Measurements from ENCODE around the gene MARCHF6. TPM values are rescaled to one million over a fixed set of nuclear protein-coding genes. Genes with fewer than 3 reads are reported as not detected.

The MARCHF6 gene
- total and polyA plus RNA-seq, 9 of the 15 experiments (the other 6 are each of a cell fraction or from before 2014, with no cell fraction given), result 74.1 to 456 (median 116) TPM

DNA sequence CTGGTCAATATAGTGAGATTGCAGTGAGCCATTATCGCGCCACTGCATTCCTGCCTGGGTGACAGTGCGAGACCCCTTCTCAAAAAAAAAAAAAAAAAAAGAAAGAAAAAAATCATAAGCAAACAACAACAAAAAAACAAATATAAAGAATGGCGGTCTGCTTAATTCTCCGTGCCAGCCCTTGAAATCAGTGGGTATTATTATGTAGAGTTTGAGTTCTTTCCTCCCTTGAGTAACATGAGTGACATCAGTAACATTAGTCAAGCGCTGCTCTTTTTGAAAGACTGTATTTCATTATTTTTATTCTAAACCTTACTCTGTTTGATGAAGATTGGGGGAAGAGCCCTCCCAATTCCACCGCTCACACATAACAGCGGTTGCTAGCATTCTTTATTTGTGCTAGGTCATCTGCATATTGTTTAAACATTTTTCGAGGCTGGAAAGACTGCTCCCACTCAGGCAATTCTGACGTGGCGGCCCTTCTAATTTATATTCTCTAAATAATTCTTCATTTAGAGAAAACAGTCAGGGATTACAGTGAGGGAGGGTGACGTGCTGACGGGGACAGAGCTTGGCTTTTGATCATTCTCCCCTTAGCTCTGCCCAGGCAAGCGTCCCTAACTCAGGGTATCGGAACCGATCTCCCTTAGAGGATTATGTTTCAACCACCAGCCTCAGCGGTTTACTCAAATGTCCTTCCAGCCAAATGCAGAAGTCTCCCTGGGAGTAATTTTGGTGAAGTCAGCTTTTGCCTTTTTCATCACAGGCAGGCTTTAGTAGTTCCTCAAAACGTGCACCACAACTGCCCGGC is 860 bp upstream of the MARCHF6 start (continued):
- TF ChIP-seq NCOA1 (IDR thresholded peaks at IDR 0.05; ENCODE audit: low read depth), result peak; percentile 47; the same call in 1 of the 2 replicates
- TF ChIP-seq SPI1 (IDR thresholded peaks at IDR 0.05; ENCODE audit: borderline replicate concordance, low read depth, low read length), result peak; percentile 92
- TF ChIP-seq, protein P1, sequence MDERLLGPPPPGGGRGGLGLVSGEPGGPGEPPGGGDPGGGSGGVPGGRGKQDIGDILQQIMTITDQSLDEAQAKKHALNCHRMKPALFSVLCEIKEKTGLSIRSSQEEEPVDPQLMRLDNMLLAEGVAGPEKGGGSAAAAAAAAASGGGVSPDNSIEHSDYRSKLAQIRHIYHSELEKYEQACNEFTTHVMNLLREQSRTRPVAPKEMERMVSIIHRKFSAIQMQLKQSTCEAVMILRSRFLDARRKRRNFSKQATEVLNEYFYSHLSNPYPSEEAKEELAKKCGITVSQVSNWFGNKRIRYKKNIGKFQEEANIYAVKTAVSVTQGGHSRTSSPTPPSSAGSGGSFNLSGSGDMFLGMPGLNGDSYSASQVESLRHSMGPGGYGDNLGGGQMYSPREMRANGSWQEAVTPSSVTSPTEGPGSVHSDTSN (CRISPR knock-in tag; IDR thresholded peaks at IDR 0.05; ENCODE audit: low read depth), result no peak
- TF ChIP-seq, protein P1 (tag; conservative IDR thresholded peaks at IDR 0.05; ENCODE audit: low read depth), result 0 out of 2 replicates have a peak, but pooled peaks have one; percentile 5
- TF ChIP-seq POLR2H (tag; IDR thresholded peaks at IDR 0.05; ENCODE audit: low read depth), result peak; percentile 72
- TF ChIP-seq, protein P2, sequence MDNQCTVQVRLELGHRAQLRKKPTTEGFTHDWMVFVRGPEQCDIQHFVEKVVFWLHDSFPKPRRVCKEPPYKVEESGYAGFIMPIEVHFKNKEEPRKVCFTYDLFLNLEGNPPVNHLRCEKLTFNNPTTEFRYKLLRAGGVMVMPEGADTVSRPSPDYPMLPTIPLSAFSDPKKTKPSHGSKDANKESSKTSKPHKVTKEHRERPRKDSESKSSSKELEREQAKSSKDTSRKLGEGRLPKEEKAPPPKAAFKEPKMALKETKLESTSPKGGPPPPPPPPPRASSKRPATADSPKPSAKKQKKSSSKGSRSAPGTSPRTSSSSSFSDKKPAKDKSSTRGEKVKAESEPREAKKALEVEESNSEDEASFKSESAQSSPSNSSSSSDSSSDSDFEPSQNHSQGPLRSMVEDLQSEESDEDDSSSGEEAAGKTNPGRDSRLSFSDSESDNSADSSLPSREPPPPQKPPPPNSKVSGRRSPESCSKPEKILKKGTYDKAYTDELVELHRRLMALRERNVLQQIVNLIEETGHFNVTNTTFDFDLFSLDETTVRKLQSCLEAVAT (IDR thresholded peaks at IDR 0.05), result peak; percentile 30 to 68; a peak in 1 of 4 replicates
- peak; percentile 78 for TF ChIP-seq SMARCE1 (IDR thresholded peaks at IDR 0.05)
- TF ChIP-seq, protein P3, sequence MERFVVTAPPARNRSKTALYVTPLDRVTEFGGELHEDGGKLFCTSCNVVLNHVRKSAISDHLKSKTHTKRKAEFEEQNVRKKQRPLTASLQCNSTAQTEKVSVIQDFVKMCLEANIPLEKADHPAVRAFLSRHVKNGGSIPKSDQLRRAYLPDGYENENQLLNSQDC (CRISPR knock-in tag; IDR thresholded peaks at IDR 0.05), result 0 out of 2 replicates have a peak, but pooled peaks have one; percentile 61
- 0 out of 2 replicates have a peak, but pooled peaks have one; percentile 9 for TF ChIP-seq POLR2AphosphoS5 (IDR thresholded peaks at IDR 0.05; ENCODE audit: control insufficient read depth, insufficient read depth, low read depth, low read length)
- TF ChIP-seq, protein P4, sequence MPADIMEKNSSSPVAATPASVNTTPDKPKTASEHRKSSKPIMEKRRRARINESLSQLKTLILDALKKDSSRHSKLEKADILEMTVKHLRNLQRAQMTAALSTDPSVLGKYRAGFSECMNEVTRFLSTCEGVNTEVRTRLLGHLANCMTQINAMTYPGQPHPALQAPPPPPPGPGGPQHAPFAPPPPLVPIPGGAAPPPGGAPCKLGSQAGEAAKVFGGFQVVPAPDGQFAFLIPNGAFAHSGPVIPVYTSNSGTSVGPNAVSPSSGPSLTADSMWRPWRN (IDR thresholded peaks at IDR 0.05; ENCODE audit: low read depth), result 0 out of 2 replicates have a peak, but pooled peaks have one; percentile 37
- peak; percentile 48; the same call in 1 of the 2 replicates for TF ChIP-seq NFE2 (IDR thresholded peaks at IDR 0.05; ENCODE audit: low read depth)
- peak; percentile 54; the same call in 1 of the 2 replicates for TF ChIP-seq LEF1 (IDR thresholded peaks at IDR 0.05)
- TF ChIP-seq, protein P5, sequence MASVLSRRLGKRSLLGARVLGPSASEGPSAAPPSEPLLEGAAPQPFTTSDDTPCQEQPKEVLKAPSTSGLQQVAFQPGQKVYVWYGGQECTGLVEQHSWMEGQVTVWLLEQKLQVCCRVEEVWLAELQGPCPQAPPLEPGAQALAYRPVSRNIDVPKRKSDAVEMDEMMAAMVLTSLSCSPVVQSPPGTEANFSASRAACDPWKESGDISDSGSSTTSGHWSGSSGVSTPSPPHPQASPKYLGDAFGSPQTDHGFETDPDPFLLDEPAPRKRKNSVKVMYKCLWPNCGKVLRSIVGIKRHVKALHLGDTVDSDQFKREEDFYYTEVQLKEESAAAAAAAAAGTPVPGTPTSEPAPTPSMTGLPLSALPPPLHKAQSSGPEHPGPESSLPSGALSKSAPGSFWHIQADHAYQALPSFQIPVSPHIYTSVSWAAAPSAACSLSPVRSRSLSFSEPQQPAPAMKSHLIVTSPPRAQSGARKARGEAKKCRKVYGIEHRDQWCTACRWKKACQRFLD (CRISPR knock-in tag; IDR thresholded peaks at IDR 0.05), result peak; percentile 59; the same call in 1 of the 2 replicates
- TF ChIP-seq NBN (IDR thresholded peaks at IDR 0.05; ENCODE audit: low read depth), result 0 out of 2 replicates have a peak, but pooled peaks have one; percentile 33
- no peak for TF ChIP-seq NR1H2 (CRISPR knock-in tag; IDR thresholded peaks at IDR 0.05)
- peak in 1 of 2 experiments; percentile 16; a peak in 1 of 4 replicates for TF ChIP-seq ARNT (IDR thresholded peaks at IDR 0.05)
- no peak for TF ChIP-seq RCOR1 (IDR thresholded peaks at IDR 0.05; ENCODE audit: borderline replicate concordance in 1 of 2, low read depth in 2 of 2, low read length in 2 of 2)
- TF ChIP-seq, protein P6, sequence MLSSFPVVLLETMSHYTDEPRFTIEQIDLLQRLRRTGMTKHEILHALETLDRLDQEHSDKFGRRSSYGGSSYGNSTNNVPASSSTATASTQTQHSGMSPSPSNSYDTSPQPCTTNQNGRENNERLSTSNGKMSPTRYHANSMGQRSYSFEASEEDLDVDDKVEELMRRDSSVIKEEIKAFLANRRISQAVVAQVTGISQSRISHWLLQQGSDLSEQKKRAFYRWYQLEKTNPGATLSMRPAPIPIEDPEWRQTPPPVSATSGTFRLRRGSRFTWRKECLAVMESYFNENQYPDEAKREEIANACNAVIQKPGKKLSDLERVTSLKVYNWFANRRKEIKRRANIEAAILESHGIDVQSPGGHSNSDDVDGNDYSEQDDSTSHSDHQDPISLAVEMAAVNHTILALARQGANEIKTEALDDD (IDR thresholded peaks at IDR 0.05), result peak; percentile 94
